ENCODE data around the gene CAMK2D.

The CAMK2D gene

GRCh38 chr4:113762186-113763028, 869 bp upstream of the CAMK2D start:
- peak; percentile 97 for DNase-seq

DNA sequence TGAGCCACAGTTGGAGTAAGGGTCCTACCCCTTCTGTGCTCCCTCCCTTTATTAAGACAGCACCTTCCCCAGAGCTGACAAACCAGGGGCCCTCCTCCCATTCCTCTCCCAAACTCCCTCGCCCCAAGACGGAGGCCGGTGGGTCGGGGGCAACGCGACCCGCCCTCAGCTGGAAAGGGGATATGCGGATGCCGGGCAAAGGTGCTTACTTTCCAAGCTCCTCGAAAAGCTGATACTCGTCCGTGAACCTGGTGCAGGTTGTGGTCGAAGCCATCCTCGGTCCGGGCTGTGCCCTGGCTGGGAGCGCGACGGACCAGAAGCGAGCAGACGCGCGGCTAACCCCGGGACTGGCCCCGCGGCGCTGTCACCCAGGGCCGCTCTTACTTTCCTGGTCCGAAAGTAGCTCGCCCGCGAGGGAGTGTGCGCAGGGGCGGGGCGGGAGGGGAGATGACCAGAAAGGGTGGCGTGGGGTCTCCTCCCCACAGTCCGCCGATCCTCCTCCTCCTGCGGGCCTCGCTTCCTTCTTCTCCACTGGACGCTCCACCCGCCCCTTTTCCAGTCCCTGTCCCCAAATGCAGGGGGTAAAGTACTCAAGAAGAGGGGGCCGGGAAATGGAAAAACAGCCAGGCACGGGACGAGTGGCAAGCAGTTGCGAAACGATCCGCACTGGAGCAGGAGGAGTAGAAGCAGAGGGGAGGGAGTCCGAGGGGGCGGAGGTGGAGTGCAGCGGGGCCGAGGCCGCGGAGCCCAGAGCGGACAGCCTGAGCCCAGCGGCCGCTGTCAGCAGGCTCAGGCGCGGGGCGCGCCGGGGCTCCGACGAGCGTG, 531 bp downstream of the CAMK2D start:
- peak; percentile 41 for DNase-seq

DNA sequence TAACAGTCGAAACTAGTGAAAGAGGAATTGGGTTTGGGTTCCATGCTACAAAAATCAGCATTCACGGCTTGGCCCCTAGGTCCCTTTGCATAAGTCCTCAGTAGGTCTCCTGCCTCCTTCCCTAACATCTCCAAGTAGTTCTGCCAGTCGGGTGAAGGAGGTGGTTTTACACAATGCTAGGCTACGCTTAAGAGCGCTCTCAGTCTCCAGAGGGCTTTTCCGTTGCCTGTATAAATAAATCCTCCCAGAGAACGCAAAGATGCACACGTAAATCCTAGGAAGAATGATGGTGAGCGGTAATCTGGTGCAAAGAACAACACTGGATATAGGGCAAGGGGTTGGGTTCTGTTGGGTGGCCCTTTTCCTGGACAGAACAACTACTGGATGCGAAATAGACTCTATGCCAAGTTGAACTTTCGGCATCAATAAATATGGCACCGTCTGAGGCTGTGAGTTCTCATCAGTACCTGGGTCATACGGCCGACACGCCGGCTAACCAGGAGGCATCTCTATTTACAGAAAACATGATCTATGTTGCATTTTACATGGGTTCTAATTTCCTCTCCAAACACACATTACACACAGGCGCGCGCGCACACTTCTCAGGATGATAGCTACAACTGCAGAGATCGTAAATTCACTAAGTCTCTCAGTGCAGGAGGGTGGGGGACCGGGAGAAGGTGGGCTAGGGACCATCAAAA, 1.3 kb downstream of the CAMK2D start:
- peak; percentile 6 for DNase-seq

GRCh38 chr4:113759696-113760093, 1.8 kb downstream of the CAMK2D start:
- no peak for DNase-seq

- DNase-seq = no peak
Observed at GRCh38 chr4:113758372-113758771, 3.2 kb downstream of the CAMK2D start.

- DNase-seq = no peak
Observed at GRCh38 chr4:113757486-113757885, 4.1 kb downstream of the CAMK2D start.

- DNase-seq = no peak
Observed at GRCh38 chr4:113756005-113756410, 5.5 kb downstream of the CAMK2D start.

DNA sequence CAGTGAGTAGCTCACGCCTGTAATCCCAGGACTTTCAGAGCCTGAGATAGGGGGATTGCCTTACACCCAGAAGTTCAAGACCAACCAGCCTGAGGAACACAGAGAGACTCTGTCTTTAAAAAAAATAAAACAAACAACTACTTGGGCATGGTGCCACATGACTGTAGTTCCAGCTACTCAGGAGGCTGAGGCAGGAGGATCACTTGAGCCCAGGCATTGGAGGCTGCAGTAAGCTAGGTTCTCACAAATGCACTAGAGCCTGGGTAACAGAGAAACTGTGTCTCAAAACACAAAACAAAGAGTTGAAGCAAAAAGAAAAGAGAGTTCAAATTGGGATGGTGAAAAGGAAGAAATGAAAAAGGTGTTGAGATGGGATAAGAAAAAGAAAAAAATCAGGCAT, 10.8 kb downstream of the CAMK2D start:
- DNase-seq = no peak

- no peak for DNase-seq
Observed at GRCh38 chr4:113750296-113750695, 11.2 kb downstream of the CAMK2D start.

GRCh38 chr4:113749178-113749577, 12.4 kb downstream of the CAMK2D start:
- DNase-seq = no peak

DNA sequence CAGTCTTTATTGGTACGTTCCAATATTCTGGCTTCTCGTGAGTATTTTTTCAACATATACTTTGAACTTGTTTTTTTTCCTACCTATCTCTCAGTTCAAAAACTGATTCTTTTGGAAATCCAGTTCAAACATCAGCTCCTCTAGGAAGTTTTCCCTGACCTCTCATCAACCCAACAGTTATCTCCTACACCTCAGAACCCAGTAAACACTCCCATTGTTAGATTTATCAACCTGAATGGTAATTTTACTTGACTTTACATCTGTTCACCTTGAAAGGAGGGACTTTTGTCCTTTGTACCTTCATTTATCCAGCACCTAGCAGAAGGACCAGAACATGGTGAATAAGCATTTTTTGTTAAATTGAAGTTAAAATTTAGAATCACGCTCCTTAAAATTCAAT, 13.6 kb downstream of the CAMK2D start:
- DNase-seq = no peak

- no peak for DNase-seq
Observed at GRCh38 chr4:113745711-113746110, 15.8 kb downstream of the CAMK2D start.

GRCh38 chr4:113744667-113745240, 16.8 kb downstream of the CAMK2D start:
- DNase-seq = no peak

- no peak for DNase-seq
Observed at GRCh38 chr4:113743690-113744089, 17.8 kb downstream of the CAMK2D start.

DNA sequence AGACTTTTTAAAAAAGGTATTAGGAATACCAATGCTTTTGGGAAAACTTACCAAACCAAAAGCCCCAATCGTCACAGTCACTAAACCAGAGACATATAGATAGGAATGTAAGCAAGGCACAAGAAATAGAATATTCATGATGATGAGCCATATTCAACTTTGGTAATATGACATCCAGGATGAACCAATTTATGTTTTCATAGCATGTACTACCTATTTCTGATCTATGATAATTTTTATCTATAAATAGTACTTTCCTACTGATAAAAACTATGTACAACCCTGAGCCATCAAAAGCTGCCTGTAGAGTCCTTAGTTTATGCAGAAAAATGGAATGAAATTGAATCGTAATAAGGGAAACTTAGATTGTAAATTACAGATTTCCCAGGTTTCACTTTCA, 18.9 kb downstream of the CAMK2D start:
- no peak for DNase-seq

DNA sequence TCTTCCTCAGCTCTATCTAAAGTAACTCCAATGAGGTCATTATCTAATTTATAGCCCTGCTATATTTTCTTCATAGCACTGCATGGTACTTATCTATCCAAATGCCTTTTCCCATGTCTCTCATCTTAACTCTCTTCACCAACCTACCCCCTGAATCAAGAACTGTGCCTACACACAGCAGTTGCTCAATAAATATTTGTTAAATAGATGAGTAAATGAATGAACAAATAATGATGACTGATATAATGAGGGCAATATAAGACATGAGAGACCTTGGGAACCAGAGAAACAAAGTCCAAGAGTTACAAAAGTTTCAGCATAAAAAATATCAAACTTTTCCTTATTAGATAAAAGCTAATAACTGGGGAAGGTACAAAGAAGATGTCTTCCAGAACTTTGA, 19.6 kb downstream of the CAMK2D start:
- DNase-seq = no peak

GRCh38 chr4:113740857-113741379, 20.6 kb downstream of the CAMK2D start:
- DNase-seq = no peak

- no peak for DNase-seq
Observed at GRCh38 chr4:113739197-113739596, 22.3 kb downstream of the CAMK2D start.

DNA sequence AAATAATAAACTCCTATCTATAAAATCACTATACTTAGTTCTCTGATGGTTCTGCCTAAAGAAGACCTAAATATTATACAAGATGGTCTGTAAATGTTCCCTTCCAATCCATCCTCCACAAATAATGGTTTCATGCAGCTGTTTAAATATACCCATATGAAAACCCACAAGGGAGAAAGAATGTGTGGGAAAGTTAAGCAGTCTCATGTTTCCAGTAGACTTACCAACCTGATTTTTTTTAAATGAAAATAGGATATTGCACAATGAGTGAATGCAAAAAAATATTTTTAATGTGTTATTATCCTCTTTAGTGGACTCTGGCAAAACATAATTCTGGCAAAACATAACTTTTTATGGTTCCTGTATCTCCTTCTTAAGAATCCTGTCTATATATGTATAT, 23.3 kb downstream of the CAMK2D start:
- no peak for DNase-seq

- no peak for DNase-seq
Observed at GRCh38 chr4:113733685-113734084, 27.9 kb downstream of the CAMK2D start.

- no peak for DNase-seq
Observed at GRCh38 chr4:113732967-113733527, 28.5 kb downstream of the CAMK2D start.

- DNase-seq = no peak
Observed at GRCh38 chr4:113730467-113731216, 30.9 kb downstream of the CAMK2D start.

Data from effector CD8-positive, alpha-beta T cell (primary cell).